GOT3 (cell line): ENCODE measurements around the gene MEF2B.
"Not testable (repeated sequence)": the region's sequence is repeated elsewhere in the genome, so short reads cannot be mapped to it uniquely, and the experiment has no call there.

Source experiments
- DNase-seq: peaks from one replicate; lab custom pipeline; 2025; ENCODE audit warnings: mixed read lengths; lab: John Stamatoyannopoulos, UW

The MEF2B gene

GRCh38 chr19:19155495-19156219 is 14.4 kb downstream of the MEF2B start:
- no peak for DNase-seq

- no peak for DNase-seq
These were observed 15.1 kb downstream of the MEF2B start for GRCh38 chr19:19154768-19155494.

GRCh38 chr19:19152668-19153384 is 17.2 kb downstream of the MEF2B start:
- DNase-seq: no peak

GRCh38 chr19:19151418-19151817 is 18.6 kb downstream of the MEF2B start:
- DNase-seq: no peak

- no peak for DNase-seq
These were observed 20.6 kb downstream of the MEF2B start for GRCh38 chr19:19149435-19149834.

GRCh38 chr19:19148504-19148903 is 21.6 kb downstream of the MEF2B start:
- not testable (repeated sequence) for DNase-seq

GRCh38 chr19:19147344-19147743 is 22.7 kb downstream of the MEF2B start:
- DNase-seq: no peak

- no peak for DNase-seq
These were observed 23.2 kb downstream of the MEF2B start for GRCh38 chr19:19146865-19147264.

GRCh38 chr19:19145684-19146608 is 24.1 kb downstream of the MEF2B start:
- DNase-seq: peak; percentile 39

GRCh38 chr19:19145281-19145680 is 24.8 kb downstream of the MEF2B start:
- DNase-seq: no peak

GRCh38 chr19:19142347-19142746 is 27.7 kb downstream of the MEF2B start:
- no peak for DNase-seq

- no peak for DNase-seq
These were observed 29.6 kb downstream of the MEF2B start for GRCh38 chr19:19140476-19140875.

- DNase-seq: no peak
These were observed 30.2 kb downstream of the MEF2B start for GRCh38 chr19:19139876-19140229.

- DNase-seq: peak; percentile 84
These were observed 31.7 kb downstream of the MEF2B start, which contains the start of gene TMEM161A for GRCh38 chr19:19138109-19138981. TMEM161A (minus strand) TSS chr19:19138478; CDS start chr19:19138428, 50 bp downstream.

GRCh38 chr19:19137556-19138108 is 32.4 kb downstream of the MEF2B start:
- no peak for DNase-seq

GRCh38 chr19:19135713-19136112 is 34.4 kb downstream of the MEF2B start:
- not testable (repeated sequence) for DNase-seq

GRCh38 chr19:19134687-19135158 is 35.3 kb downstream of the MEF2B start:
- no peak for DNase-seq

- no peak for DNase-seq
These were observed 36.1 kb downstream of the MEF2B start for GRCh38 chr19:19133985-19134384.

- no peak for DNase-seq
These were observed 37.2 kb downstream of the MEF2B start for GRCh38 chr19:19132912-19133311.

- DNase-seq: no peak
These were observed 38.1 kb downstream of the MEF2B start for GRCh38 chr19:19131989-19132388.
